ENCODE results near the gene NEB.

Gene NEB

GRCh38 chr2:151556121-151556520 is 178.2 kb downstream of the NEB start:
- no peaks in the 10 kb centered on the region for H3K9me3 ChIP-seq
- TF ChIP-seq CTCF (IDR thresholded peaks at IDR 0.05): no peak
- H3K4me1 ChIP-seq (ENCODE audit: control insufficient read depth in 1 of 2, insufficient read depth in 1 of 2, low read depth in 1 of 2, low read length in 1 of 2): no peaks in the 10 kb centered on the region
- H3K36me3 ChIP-seq: no peaks in the 10 kb centered on the region
- no peak overlapping the region for H3K4me3 ChIP-seq (ENCODE audit: low read depth in 1 of 2, low read length in 1 of 2)
- H3K27me3 ChIP-seq: no peaks in the 10 kb centered on the region
- H3K27ac ChIP-seq: no peak overlapping the region

GRCh38 chr2:151552287-151552686 is 182.0 kb downstream of the NEB start:
- Histone ChIP-seq H3K9me3 (no peaks in the 10 kb centered on the region), H3K36me3 (no peaks in the 10 kb centered on the region), H3K27me3 (no peaks in the 10 kb centered on the region), H3K4me1 (ENCODE audit: control insufficient read depth in 1 of 2, insufficient read depth in 1 of 2, low read depth in 1 of 2, low read length in 1 of 2) (no peaks in the 10 kb centered on the region), H3K4me3 (ENCODE audit: low read depth in 1 of 2, low read length in 1 of 2) (no peak overlapping the region), H3K27ac (no peak overlapping the region)
- no peak for TF ChIP-seq CTCF (IDR thresholded peaks at IDR 0.05)

GRCh38 chr2:151551556-151551955 is 182.7 kb downstream of the NEB start:
- no peaks in the 10 kb centered on the region for H3K4me1 ChIP-seq (ENCODE audit: control insufficient read depth in 1 of 2, insufficient read depth in 1 of 2, low read depth in 1 of 2, low read length in 1 of 2)
- no peak for TF ChIP-seq CTCF (IDR thresholded peaks at IDR 0.05)
- no peaks in the 10 kb centered on the region for H3K36me3 ChIP-seq
- no peak overlapping the region for H3K4me3 ChIP-seq (ENCODE audit: low read depth in 1 of 2, low read length in 1 of 2)
- H3K27me3 ChIP-seq: no peaks in the 10 kb centered on the region
- no peaks in the 10 kb centered on the region for H3K9me3 ChIP-seq
- H3K27ac ChIP-seq: no peak overlapping the region

- Histone ChIP-seq H3K27ac (no peak overlapping the region), H3K27me3 (no peaks in the 10 kb centered on the region), H3K36me3 (no peaks in the 10 kb centered on the region), H3K4me3 (ENCODE audit: low read depth in 1 of 2, low read length in 1 of 2) (no peak overlapping the region), H3K4me1 (ENCODE audit: control insufficient read depth in 1 of 2, insufficient read depth in 1 of 2, low read depth in 1 of 2, low read length in 1 of 2) (no peaks in the 10 kb centered on the region), H3K9me3 (no peaks in the 10 kb centered on the region)
- TF ChIP-seq CTCF (IDR thresholded peaks at IDR 0.05): no peak
These were observed 185.1 kb downstream of the NEB start for GRCh38 chr2:151549191-151549590.

- no peaks in the 10 kb centered on the region for H3K27me3 ChIP-seq
- no peaks in the 10 kb centered on the region for H3K9me3 ChIP-seq
- H3K36me3 ChIP-seq: no peaks in the 10 kb centered on the region
- H3K27ac ChIP-seq: no peak overlapping the region
- H3K4me1 ChIP-seq (ENCODE audit: control insufficient read depth in 1 of 2, insufficient read depth in 1 of 2, low read depth in 1 of 2, low read length in 1 of 2): no peaks in the 10 kb centered on the region
- H3K4me3 ChIP-seq (ENCODE audit: low read depth in 1 of 2, low read length in 1 of 2): no peak overlapping the region
- no peak for TF ChIP-seq CTCF (IDR thresholded peaks at IDR 0.05)
These were observed 189.8 kb downstream of the NEB start for GRCh38 chr2:151544449-151544848.

- no peaks in the 10 kb centered on the region for H3K9me3 ChIP-seq
- H3K4me1 ChIP-seq (ENCODE audit: control insufficient read depth in 1 of 2, insufficient read depth in 1 of 2, low read depth in 1 of 2, low read length in 1 of 2): no peaks in the 10 kb centered on the region
- no peak for TF ChIP-seq CTCF (IDR thresholded peaks at IDR 0.05)
- no peaks in the 10 kb centered on the region for H3K36me3 ChIP-seq
- no peak overlapping the region for H3K4me3 ChIP-seq (ENCODE audit: low read depth in 1 of 2, low read length in 1 of 2)
- H3K27ac ChIP-seq: no peak overlapping the region
- H3K27me3 ChIP-seq: no peaks in the 10 kb centered on the region
These were observed 190.4 kb downstream of the NEB start for GRCh38 chr2:151543876-151544275.
